ENCODE measurements around the gene ZNF441.

GRCh38 chr19:11756965-11757364 is 9.8 kb upstream of the ZNF441 start:
- TF ChIP-seq NFRKB (IDR thresholded peaks at IDR 0.05): no peak
- no peak for TF ChIP-seq ZNF143 (CRISPR knock-in tag; IDR thresholded peaks at IDR 0.05)

Measured in HepG2 (cell line).